ENCODE results near the gene UPF2.

Gene UPF2

DNA sequence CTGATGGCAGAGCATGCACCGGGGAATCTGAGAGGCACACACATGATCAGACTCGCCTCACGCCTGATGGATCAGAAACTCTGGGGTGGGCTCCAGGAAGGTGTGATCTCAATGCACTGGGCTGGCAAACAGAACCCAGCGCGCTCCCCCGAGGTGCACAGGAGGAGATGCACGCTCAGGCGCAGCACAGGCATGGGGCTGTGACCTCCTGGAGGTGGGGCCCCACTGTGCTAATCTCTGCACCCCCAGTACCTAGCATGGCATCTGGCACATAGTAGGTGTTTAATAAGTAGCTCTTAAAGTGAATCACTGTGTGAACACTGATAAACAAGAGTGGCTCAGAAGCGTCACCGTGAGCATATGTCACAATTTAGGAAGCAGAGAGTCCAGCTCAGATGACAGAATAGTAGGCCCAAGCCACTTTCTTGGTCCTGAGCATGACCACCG is 161.6 kb downstream of the UPF2 start:
- DNase-seq, result no peak

DNA sequence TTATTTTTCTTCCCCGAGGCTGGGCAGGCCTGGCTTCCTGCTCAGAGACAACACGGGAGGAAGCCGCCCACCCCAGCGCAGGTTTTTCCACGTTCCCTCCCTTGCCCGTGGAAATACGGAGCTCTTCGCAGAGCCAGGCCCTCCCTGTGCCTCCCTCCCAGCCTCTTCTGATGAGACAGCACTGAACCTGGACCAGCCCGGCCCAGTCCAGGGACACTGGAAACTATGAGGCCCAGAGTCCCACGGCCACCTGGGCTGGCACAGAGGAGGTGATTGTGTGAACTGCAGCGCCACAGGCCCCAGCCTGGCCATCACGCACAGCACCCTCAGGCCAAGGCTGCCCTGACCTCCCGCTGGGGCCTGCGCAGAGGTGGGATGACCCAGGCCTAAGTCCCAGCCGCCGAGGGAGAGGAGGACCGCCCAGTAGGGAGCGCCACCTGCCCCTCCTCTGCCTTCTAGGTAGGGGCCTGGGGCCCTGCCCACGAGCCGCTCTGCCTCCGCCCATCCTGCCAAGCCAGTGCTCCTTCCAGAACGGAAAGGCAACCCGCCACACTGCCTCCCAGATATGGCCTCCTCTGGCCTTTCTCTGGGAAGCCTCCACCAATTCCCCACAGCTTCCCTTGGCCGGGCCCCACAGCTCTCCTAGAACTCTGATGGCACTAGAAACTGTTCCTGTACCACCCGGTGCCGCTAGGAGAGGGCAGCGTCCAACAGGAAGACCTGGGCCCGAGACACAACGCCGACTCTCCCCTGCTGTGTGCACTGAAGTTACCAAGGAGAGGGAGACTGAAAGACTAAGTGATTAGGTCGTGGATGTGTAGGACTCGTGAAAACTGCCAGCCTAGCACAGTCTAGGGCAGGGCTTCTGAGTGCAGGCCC is 162.2 kb downstream of the UPF2 start:
- DNase-seq, result no peak

DNA sequence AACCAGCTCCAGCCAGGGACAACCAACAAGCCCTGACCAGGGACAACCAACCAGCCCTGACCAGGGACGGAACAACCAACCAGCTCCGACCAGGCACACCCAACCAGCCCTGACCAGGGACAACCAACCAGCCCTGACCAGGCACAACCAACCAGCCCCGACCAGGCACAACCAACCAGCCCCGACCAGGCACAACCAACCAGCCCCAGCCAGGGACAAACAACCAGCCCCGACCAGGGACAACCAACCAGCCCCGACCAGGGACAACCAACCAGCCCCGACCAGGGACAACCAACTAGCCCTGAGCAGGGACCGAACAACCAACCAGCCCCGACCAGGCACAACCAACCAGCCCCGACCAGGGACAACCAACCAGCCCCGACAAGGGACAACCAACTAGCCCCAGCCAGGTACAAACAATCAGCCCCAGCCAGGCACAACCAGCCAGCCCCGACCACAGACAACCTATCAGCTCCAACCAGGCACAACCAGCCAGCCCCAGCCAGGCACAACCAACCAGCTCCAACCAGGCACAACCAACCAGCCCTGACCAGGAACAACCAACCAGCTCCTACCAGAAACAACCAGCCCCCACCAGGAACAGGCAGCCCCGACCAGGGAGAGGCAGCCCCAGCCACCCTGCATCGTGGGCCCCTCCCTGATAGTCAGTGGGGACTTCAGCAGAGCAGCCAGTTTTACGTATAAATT is 163.1 kb downstream of the UPF2 start:
- no peak for DNase-seq

GRCh38 chr10:11878776-11879175 is 163.8 kb downstream of the UPF2 start:
- DNase-seq, result no peak

GRCh38 chr10:11877591-11877905 is 165.1 kb downstream of the UPF2 start:
- no peak for DNase-seq

DNA sequence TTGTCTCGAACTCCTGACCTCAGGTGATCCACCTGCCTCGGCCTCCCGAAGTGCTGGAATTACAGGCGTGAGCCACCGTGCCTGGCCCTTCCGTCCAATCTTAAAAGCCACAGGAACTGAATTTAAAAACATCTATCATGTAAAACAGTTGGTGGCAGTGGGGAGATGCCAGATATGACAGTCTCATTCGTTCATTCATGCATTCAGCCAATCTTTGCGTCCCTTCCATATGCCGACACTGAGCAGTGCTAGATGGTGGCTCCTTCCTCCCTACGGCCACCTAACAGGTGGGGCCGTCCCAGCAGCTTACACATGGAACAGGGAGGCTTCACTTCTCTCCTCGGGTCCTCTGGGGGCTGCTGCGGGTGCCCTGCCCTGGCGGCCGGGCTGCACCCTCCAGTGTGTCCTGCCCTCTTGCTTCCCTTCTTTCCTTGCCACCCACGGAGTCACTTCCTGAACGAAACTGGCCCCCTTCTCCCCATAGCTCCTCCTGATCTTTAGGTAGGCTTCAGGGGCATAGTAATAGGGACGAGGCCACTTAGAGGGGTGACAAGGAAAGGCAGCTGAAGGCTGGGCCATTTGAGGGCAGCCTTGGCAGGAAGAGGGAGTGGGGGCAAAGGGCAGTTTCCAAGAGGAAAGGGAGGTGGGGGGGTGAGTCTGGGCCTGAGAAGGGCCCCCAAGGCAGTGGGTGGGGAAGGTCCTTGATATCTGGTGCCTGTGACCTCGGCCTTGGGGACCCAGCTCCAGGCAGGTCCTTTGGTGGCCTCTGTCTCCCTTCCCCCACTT is 165.6 kb downstream of the UPF2 start:
- no peak for DNase-seq

DNA sequence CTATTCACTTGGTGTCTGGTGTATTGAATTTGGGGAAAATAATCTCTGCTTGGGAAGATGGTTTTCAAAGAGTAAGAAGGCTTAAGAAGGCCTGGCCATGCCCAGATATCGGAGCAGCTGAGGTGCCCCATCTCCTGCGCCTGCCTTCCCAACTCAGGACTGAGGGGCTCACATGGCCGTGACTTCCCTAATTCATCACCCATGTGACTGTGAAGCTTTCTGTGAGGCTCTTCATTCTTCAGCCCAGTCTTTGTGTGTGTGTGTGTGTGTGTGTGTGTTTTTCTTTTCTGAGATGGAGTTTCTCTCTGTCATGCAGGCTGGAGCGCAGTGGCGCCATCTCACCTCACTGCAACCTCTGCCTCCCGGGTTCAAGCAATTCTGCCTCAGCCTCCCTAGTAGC is 166.3 kb downstream of the UPF2 start:
- no peak for DNase-seq

- no peak for DNase-seq
Measured at GRCh38 chr10:11875494-11876281, 166.9 kb downstream of the UPF2 start.

DNA sequence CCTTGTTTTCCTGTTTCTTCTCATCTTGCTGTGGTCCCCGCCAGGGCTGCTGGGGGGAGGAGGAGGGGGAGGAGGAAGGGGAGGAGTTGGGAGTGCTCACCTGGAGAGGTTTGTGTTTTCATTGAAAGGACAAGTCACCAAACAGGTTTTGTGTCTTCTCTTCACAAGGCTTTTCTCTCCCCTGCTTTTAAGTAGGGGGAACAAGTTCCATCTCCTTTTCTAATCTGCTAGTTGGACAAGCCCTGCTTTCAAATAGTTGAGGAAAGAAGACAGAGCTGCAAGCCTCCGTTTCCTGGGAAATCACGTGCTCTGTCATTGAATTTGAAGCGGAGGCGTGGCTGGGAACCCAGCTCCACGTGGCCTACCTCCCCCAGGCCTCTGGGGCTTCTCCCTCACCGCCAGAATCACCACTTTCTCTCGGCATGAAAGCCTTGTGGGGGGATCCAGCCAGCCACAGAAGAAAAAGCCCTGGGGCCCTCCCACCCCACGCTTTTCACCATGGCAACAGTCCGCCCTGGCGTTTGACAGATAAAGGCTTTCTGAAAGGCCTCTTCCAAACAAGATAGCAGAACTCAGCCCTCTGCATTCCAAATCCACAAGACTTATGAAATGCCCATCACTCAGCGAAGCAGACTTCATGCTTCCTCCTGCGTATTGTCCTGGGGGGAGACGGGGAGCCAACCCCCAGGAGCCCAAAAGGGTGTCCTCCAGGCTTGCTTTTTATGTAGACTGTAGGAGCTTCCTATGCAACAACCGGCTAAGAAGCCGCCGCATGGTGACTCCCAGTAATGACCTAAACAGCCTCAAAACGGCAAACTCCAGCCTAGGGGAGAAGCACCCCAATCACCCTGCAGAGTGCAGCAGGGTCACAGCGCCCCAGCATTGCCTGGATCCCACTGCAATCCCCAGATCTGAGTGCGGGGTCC is 167.8 kb downstream of the UPF2 start:
- DNase-seq, result no peak

DNA sequence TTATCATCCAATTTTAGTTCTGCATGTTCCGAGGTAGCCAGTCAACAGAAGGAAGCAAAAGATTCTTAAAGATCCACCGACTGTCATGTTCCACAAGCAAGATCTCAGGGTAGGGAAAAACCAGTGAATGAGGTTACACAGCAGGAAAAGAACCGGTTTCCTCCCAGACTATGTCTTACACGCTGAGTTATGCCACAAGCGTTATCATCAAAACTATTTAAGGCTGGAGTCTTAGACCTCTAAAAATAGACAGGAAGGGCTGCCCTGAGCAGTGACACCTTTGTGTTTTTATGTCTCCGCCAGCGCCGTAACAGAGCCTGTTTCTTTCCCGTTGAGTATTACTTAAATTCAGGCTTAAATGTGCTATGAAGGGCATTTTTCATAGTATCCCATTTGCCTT is 171.1 kb downstream of the UPF2 start:
- no peak for DNase-seq

GRCh38 chr10:11870900-11871400 is 171.7 kb downstream of the UPF2 start:
- no peak for DNase-seq

DNA sequence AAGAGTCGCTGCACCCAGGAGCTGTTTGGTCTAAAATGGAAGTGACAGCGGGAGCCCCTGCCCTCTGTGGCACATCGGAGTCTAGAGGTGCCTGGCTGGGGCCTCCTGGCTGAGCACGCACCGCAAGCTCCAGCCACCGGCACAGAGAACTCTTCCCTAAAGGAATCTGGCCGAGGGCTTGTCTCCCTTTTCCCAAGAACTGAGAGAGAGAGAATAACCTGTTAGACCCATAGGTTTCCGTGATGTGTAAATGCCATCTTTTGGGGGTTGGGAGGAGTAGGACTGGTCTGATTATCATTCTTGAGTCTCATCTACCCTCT is 172.2 kb downstream of the UPF2 start:
- no peak for DNase-seq

Measured in NCI-H1105 (cell line).